ENCODE measurements around the gene GPSM1.

DNA sequence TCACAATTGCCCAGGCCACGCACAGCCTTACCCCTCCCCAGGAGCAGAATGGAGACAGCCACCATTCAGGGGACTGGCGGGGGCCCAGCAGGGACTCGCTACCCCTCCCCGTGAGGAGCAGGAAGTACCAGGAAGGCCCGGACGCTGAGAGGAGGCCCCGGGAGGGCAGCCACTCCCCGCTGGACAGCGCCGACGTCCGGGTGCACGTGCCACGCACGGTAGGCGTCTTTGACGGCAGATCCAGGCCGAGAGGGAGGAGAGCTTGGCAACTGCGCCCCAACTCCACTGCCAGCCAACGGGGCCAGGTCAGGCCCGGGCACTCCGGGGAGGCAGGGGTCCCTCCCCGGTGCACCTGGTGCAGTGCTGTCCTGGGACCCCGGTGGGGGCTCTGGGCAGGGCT lies 22.2 kb downstream of the GPSM1 start:
- TF ChIP-seq, protein P1, sequence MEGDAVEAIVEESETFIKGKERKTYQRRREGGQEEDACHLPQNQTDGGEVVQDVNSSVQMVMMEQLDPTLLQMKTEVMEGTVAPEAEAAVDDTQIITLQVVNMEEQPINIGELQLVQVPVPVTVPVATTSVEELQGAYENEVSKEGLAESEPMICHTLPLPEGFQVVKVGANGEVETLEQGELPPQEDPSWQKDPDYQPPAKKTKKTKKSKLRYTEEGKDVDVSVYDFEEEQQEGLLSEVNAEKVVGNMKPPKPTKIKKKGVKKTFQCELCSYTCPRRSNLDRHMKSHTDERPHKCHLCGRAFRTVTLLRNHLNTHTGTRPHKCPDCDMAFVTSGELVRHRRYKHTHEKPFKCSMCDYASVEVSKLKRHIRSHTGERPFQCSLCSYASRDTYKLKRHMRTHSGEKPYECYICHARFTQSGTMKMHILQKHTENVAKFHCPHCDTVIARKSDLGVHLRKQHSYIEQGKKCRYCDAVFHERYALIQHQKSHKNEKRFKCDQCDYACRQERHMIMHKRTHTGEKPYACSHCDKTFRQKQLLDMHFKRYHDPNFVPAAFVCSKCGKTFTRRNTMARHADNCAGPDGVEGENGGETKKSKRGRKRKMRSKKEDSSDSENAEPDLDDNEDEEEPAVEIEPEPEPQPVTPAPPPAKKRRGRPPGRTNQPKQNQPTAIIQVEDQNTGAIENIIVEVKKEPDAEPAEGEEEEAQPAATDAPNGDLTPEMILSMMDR (IDR thresholded peaks at IDR 0.05), result no peak
- no peak for TF ChIP-seq EZH2 (IDR thresholded peaks at IDR 0.05; ENCODE audit: borderline replicate concordance, insufficient read depth, low read depth, low read length, poor library complexity, severe bottlenecking)

Data from B cell (primary cell).